GM21737 (cell line): ENCODE data around the gene PSMD1.
"Not testable (repeated sequence)": the region's sequence is repeated elsewhere in the genome, so short reads cannot be mapped to it uniquely, and the experiment has no call there.

ENCODE experiments used
- ATAC-seq: cut with Tn5 transposase; IDR thresholded peaks from one replicate; pipeline ENCODE4 v1.9.1; 2021; ENCODE audit warnings: mild to moderate bottlenecking, moderate library complexity; ENCODE audit not compliant: unreplicated experiment

PSMD1 gene

GRCh38 chr2:231052494-231053451 lies 3.9 kb upstream of the PSMD1 start:
- peak; percentile 57 for ATAC-seq

- no peak for ATAC-seq
These were observed 2.8 kb upstream of the PSMD1 start for GRCh38 chr2:231053846-231054245.

GRCh38 chr2:231057590-231057989 lies 923 bp downstream of the PSMD1 start:
- no peak for ATAC-seq

GRCh38 chr2:231058761-231059550 lies 2.3 kb downstream of the PSMD1 start:
- ATAC-seq, result no peak

GRCh38 chr2:231059756-231060155 lies 3.1 kb downstream of the PSMD1 start:
- ATAC-seq, result no peak

GRCh38 chr2:231062776-231063175 lies 6.1 kb downstream of the PSMD1 start:
- ATAC-seq, result no peak

- ATAC-seq, result no peak
These were observed 6.7 kb downstream of the PSMD1 start for GRCh38 chr2:231063347-231063746.

GRCh38 chr2:231065966-231066365 lies 9.3 kb downstream of the PSMD1 start:
- no peak for ATAC-seq

GRCh38 chr2:231067531-231067930 lies 10.9 kb downstream of the PSMD1 start:
- ATAC-seq, result not testable (repeated sequence)

- no peak for ATAC-seq
These were observed 12.0 kb downstream of the PSMD1 start for GRCh38 chr2:231068525-231069222.

- no peak for ATAC-seq
These were observed 12.8 kb downstream of the PSMD1 start for GRCh38 chr2:231069379-231070054.

- ATAC-seq, result no peak
These were observed 27.9 kb downstream of the PSMD1 start for GRCh38 chr2:231084565-231084964.

GRCh38 chr2:231088754-231089153 lies 32.1 kb downstream of the PSMD1 start:
- ATAC-seq, result no peak

GRCh38 chr2:231093933-231094332 lies 37.3 kb downstream of the PSMD1 start:
- no peak for ATAC-seq

- ATAC-seq, result no peak
These were observed 38.2 kb downstream of the PSMD1 start for GRCh38 chr2:231094736-231095346.

- ATAC-seq, result no peak
These were observed 43.3 kb downstream of the PSMD1 start for GRCh38 chr2:231099918-231100317.

- ATAC-seq, result not testable (repeated sequence)
These were observed 43.7 kb downstream of the PSMD1 start for GRCh38 chr2:231100321-231100720.

- no peak for ATAC-seq
These were observed 44.3 kb downstream of the PSMD1 start for GRCh38 chr2:231100990-231101389.

GRCh38 chr2:231102772-231103171 lies 46.1 kb downstream of the PSMD1 start:
- no peak for ATAC-seq

GRCh38 chr2:231104115-231104713 lies 47.5 kb downstream of the PSMD1 start:
- ATAC-seq, result peak; percentile 73
